ENCODE results near the gene MYBBP1A. TPM values are rescaled to one million over a fixed set of nuclear protein-coding genes. Genes with fewer than 3 reads are reported as not detected.

Gene MYBBP1A
- total and polyA plus RNA-seq, 2 of the 13 experiments (the other 11 are each of a cell fraction or from before 2014, with no cell fraction given): 18.6 to 54.8 TPM

GRCh38 chr17:4554997-4555799, at the start of gene MYBBP1A (continued):
- TF ChIP-seq HMGXB4 (CRISPR knock-in tag; IDR thresholded peaks at IDR 0.05; ENCODE audit: borderline replicate concordance in 1 of 2, low read depth in 1 of 2) (no peak), ZNF260 (CRISPR knock-in tag; IDR thresholded peaks at IDR 0.05; ENCODE audit: borderline replicate concordance, low read depth) (no peak), ATF4 (CRISPR knock-in tag; IDR thresholded peaks at IDR 0.05) (no peak), HES4 (CRISPR knock-in tag; IDR thresholded peaks at IDR 0.05; ENCODE audit: borderline replicate concordance) (peak; percentile 89), ZNF275 (CRISPR knock-in tag; IDR thresholded peaks at IDR 0.05; ENCODE audit: borderline replicate concordance) (peak; percentile 83), HNRNPL (IDR thresholded peaks at IDR 0.05; ENCODE audit: low read depth, low read length) (peak; percentile 73; the same call in 1 of the 2 replicates), SAP130 (CRISPR knock-in tag; IDR thresholded peaks at IDR 0.05; ENCODE audit: low read depth) (peak; percentile 99), SNAPC5 (CRISPR knock-in tag; IDR thresholded peaks at IDR 0.05; ENCODE audit: borderline replicate concordance) (no peak), ZBTB34 (CRISPR knock-in tag; IDR thresholded peaks at IDR 0.05) (no peak), SMYD3 (CRISPR knock-in tag; IDR thresholded peaks at IDR 0.05) (no peak; the same call in 1 of the 2 replicates), ZNF282 (IDR thresholded peaks at IDR 0.05; ENCODE audit: partially characterized antibody) (no peak), GABPB1 (CRISPR knock-in tag; IDR thresholded peaks at IDR 0.05) (peak; percentile 98), SIN3B (IDR thresholded peaks at IDR 0.05; ENCODE audit: low read length) (no peak; the same call in 1 of the 2 replicates), ZNF776 (CRISPR knock-in tag; IDR thresholded peaks at IDR 0.05) (peak; percentile 89), GZF1 (CRISPR knock-in tag; IDR thresholded peaks at IDR 0.05) (0 out of 2 replicates have a peak, but pooled peaks have one; percentile 22), CSRNP2 (CRISPR knock-in tag; conservative IDR thresholded peaks at IDR 0.05; ENCODE audit: low read depth) (no peak), ZNF850 (CRISPR knock-in tag; conservative IDR thresholded peaks at IDR 0.05) (no peak), ZNF343 (CRISPR knock-in tag; IDR thresholded peaks at IDR 0.05) (peak; percentile 9; the same call in 1 of the 2 replicates), MIER2 (CRISPR knock-in tag; IDR thresholded peaks at IDR 0.05) (0 out of 2 replicates have a peak, but pooled peaks have one; percentile 32), ZNF441 (CRISPR knock-in tag; IDR thresholded peaks at IDR 0.05; ENCODE audit: borderline replicate concordance) (peak; percentile 67), ZNF792 (CRISPR knock-in tag; IDR thresholded peaks at IDR 0.05) (peak; percentile 43; the same call in 1 of the 2 replicates), ZFP36L1 (CRISPR knock-in tag; IDR thresholded peaks at IDR 0.05) (peak; percentile 89; the same call in 1 of the 2 replicates)
